Measurements from ENCODE around the gene PRKG1. TPM values are rescaled to one million over a fixed set of nuclear protein-coding genes. Genes with fewer than 3 reads are reported as not detected.

Gene PRKG1
- total RNA-seq, 1 donor, result 1.2 TPM

GRCh38 chr10:51231754-51232153 is 157.5 kb downstream of the PRKG1 start:
- no peak overlapping the region for H3K4me3 ChIP-seq (ENCODE audit: low read length)
- no peaks in the 10 kb centered on the region for H3K4me1 ChIP-seq (ENCODE audit: insufficient read depth, low read length)
- no peaks in the 10 kb centered on the region for H3K9me3 ChIP-seq (ENCODE audit: low read depth, low read length)
- no peaks in the 10 kb centered on the region for H3K27me3 ChIP-seq (ENCODE audit: insufficient read depth, low read length)

- H3K4me3 ChIP-seq (ENCODE audit: low read length), result no peak overlapping the region
- no peaks in the 10 kb centered on the region for H3K27me3 ChIP-seq (ENCODE audit: insufficient read depth, low read length)
- H3K4me1 ChIP-seq (ENCODE audit: insufficient read depth, low read length), result no peaks in the 10 kb centered on the region
- no peaks in the 10 kb centered on the region for H3K9me3 ChIP-seq (ENCODE audit: low read depth, low read length)
These were observed 159.2 kb downstream of the PRKG1 start for GRCh38 chr10:51233337-51234100.

- Histone ChIP-seq H3K4me1 (ENCODE audit: insufficient read depth, low read length) (no peaks in the 10 kb centered on the region), H3K9me3 (ENCODE audit: low read depth, low read length) (no peaks in the 10 kb centered on the region), H3K4me3 (ENCODE audit: low read length) (no peak overlapping the region), H3K27me3 (ENCODE audit: insufficient read depth, low read length) (no peaks in the 10 kb centered on the region)
These were observed 161.6 kb downstream of the PRKG1 start for GRCh38 chr10:51235865-51236264.

- Histone ChIP-seq H3K4me1 (ENCODE audit: insufficient read depth, low read length) (no peaks in the 10 kb centered on the region), H3K4me3 (ENCODE audit: low read length) (no peak overlapping the region), H3K27me3 (ENCODE audit: insufficient read depth, low read length) (no peaks in the 10 kb centered on the region), H3K9me3 (ENCODE audit: low read depth, low read length) (no peaks in the 10 kb centered on the region)
These were observed 164.7 kb downstream of the PRKG1 start for GRCh38 chr10:51239006-51239405.

- Histone ChIP-seq H3K9me3 (ENCODE audit: low read depth, low read length) (no peaks in the 10 kb centered on the region), H3K4me3 (ENCODE audit: low read length) (no peak overlapping the region), H3K27me3 (ENCODE audit: insufficient read depth, low read length) (no peaks in the 10 kb centered on the region), H3K4me1 (ENCODE audit: insufficient read depth, low read length) (no peaks in the 10 kb centered on the region)
These were observed 167.2 kb downstream of the PRKG1 start for GRCh38 chr10:51241461-51241860.

- Histone ChIP-seq H3K4me1 (ENCODE audit: insufficient read depth, low read length) (no peaks in the 10 kb centered on the region), H3K9me3 (ENCODE audit: low read depth, low read length) (no peaks in the 10 kb centered on the region), H3K4me3 (ENCODE audit: low read length) (no peak overlapping the region), H3K27me3 (ENCODE audit: insufficient read depth, low read length) (no peaks in the 10 kb centered on the region)
These were observed 168.1 kb downstream of the PRKG1 start for GRCh38 chr10:51242393-51242792.

GRCh38 chr10:51244309-51244708 is 170.0 kb downstream of the PRKG1 start:
- no peaks in the 10 kb centered on the region for H3K9me3 ChIP-seq (ENCODE audit: low read depth, low read length)

GRCh38 chr10:51244748-51245490 is 170.6 kb downstream of the PRKG1 start:
- no peaks in the 10 kb centered on the region for H3K27me3 ChIP-seq (ENCODE audit: insufficient read depth, low read length)
- H3K9me3 ChIP-seq (ENCODE audit: low read depth, low read length), result no peaks in the 10 kb centered on the region
- no peak overlapping the region for H3K4me3 ChIP-seq (ENCODE audit: low read length)
- H3K4me1 ChIP-seq (ENCODE audit: insufficient read depth, low read length), result no peaks in the 10 kb centered on the region

More at GRCh38 chr10:51244309-51244708, 170.0 kb downstream of the PRKG1 start:
- Histone ChIP-seq H3K4me3 (ENCODE audit: low read length) (no peak overlapping the region), H3K4me1 (ENCODE audit: insufficient read depth, low read length) (no peaks in the 10 kb centered on the region), H3K27me3 (ENCODE audit: insufficient read depth, low read length) (no peaks in the 10 kb centered on the region)

GRCh38 chr10:51246156-51246555 is 171.9 kb downstream of the PRKG1 start:
- Histone ChIP-seq H3K27me3 (ENCODE audit: insufficient read depth, low read length) (no peaks in the 10 kb centered on the region), H3K4me1 (ENCODE audit: insufficient read depth, low read length) (no peaks in the 10 kb centered on the region), H3K9me3 (ENCODE audit: low read depth, low read length) (no peaks in the 10 kb centered on the region), H3K4me3 (ENCODE audit: low read length) (no peak overlapping the region)

GRCh38 chr10:51250278-51250920 is 176.1 kb downstream of the PRKG1 start:
- Histone ChIP-seq H3K27me3 (ENCODE audit: insufficient read depth, low read length) (no peaks in the 10 kb centered on the region), H3K4me3 (ENCODE audit: low read length) (no peak overlapping the region), H3K9me3 (ENCODE audit: low read depth, low read length) (no peaks in the 10 kb centered on the region), H3K4me1 (ENCODE audit: insufficient read depth, low read length) (no peaks in the 10 kb centered on the region)

- Histone ChIP-seq H3K9me3 (ENCODE audit: low read depth, low read length) (no peaks in the 10 kb centered on the region), H3K27me3 (ENCODE audit: insufficient read depth, low read length) (no peaks in the 10 kb centered on the region), H3K4me1 (ENCODE audit: insufficient read depth, low read length) (no peaks in the 10 kb centered on the region), H3K4me3 (ENCODE audit: low read length) (no peak overlapping the region)
These were observed 176.8 kb downstream of the PRKG1 start for GRCh38 chr10:51251110-51251509.

- no peaks in the 10 kb centered on the region for H3K9me3 ChIP-seq (ENCODE audit: low read depth, low read length)
- H3K4me1 ChIP-seq (ENCODE audit: insufficient read depth, low read length), result no peaks in the 10 kb centered on the region
- H3K4me3 ChIP-seq (ENCODE audit: low read length), result no peak overlapping the region
- no peaks in the 10 kb centered on the region for H3K27me3 ChIP-seq (ENCODE audit: insufficient read depth, low read length)
These were observed 181.1 kb downstream of the PRKG1 start for GRCh38 chr10:51255381-51255780.

GRCh38 chr10:51257511-51258248 is 183.4 kb downstream of the PRKG1 start:
- H3K9me3 ChIP-seq (ENCODE audit: low read depth, low read length), result no peaks in the 10 kb centered on the region
- H3K4me3 ChIP-seq (ENCODE audit: low read length), result no peak overlapping the region
- no peaks in the 10 kb centered on the region for H3K27me3 ChIP-seq (ENCODE audit: insufficient read depth, low read length)
- no peaks in the 10 kb centered on the region for H3K4me1 ChIP-seq (ENCODE audit: insufficient read depth, low read length)

- Histone ChIP-seq H3K4me3 (ENCODE audit: low read length) (no peak overlapping the region), H3K9me3 (ENCODE audit: low read depth, low read length) (no peaks in the 10 kb centered on the region), H3K4me1 (ENCODE audit: insufficient read depth, low read length) (no peaks in the 10 kb centered on the region), H3K27me3 (ENCODE audit: insufficient read depth, low read length) (no peaks in the 10 kb centered on the region)
These were observed 186.1 kb downstream of the PRKG1 start for GRCh38 chr10:51260376-51260775.

- no peaks in the 10 kb centered on the region for H3K9me3 ChIP-seq (ENCODE audit: low read depth, low read length)
- no peak overlapping the region for H3K4me3 ChIP-seq (ENCODE audit: low read length)
- H3K27me3 ChIP-seq (ENCODE audit: insufficient read depth, low read length), result no peaks in the 10 kb centered on the region
- no peaks in the 10 kb centered on the region for H3K4me1 ChIP-seq (ENCODE audit: insufficient read depth, low read length)
These were observed 192.2 kb downstream of the PRKG1 start for GRCh38 chr10:51266496-51266895.
